Activated naive CD8-positive, alpha-beta T cell treated with anti-CD3 and anti-CD28 coated beads, Interleukin-2, amount 50 U/mL, for 24 hours (primary cell): ENCODE data around the gene CASP5.
"Not testable (repeated sequence)": the region's sequence is repeated elsewhere in the genome, so short reads cannot be mapped to it uniquely, and the experiment has no call there.

Source experiments
- ATAC-seq: fragments of 150-1000 bp; cut with Tn5 transposase; one replicate; pipeline ENCODE4 v1.10.0; 2021
- DNase-seq: peaks from one replicate; pipeline ENCODE4 v3.0.0; 2021
- H3K27ac Mint-ChIP-seq: one replicate; pipeline ENCODE4 v1.8.0; 2021; ENCODE audit warnings: mild to moderate bottlenecking, mixed read lengths
- H3K27me3 Mint-ChIP-seq: one replicate; pipeline ENCODE4 v1.8.0; 2021; ENCODE audit warnings: mixed read lengths
- H3K36me3 Mint-ChIP-seq: one replicate; pipeline ENCODE4 v1.8.0; 2021; ENCODE audit warnings: low read depth, mixed read lengths
- H3K4me1 Mint-ChIP-seq: one replicate; pipeline ENCODE4 v1.8.0; 2021; ENCODE audit warnings: mixed read lengths
- H3K4me3 Mint-ChIP-seq: one replicate; pipeline ENCODE4 v1.8.0; 2021; ENCODE audit warnings: mild to moderate bottlenecking, moderate library complexity, mixed read lengths
- H3K9me3 Mint-ChIP-seq: one replicate; pipeline ENCODE4 v1.8.0; 2021; ENCODE audit warnings: mixed read lengths

Gene CASP5

GRCh38 chr11:105003151-105003550, 19.8 kb downstream of the CASP5 start:
- DNase-seq (no peak), ATAC-seq (no peak)
- H3K27ac Mint-ChIP-seq: no peak overlapping the region
- H3K4me3 Mint-ChIP-seq: no peak overlapping the region
- peaks cover 8% of the 10 kb centered on the region for H3K4me1 Mint-ChIP-seq
- H3K36me3 Mint-ChIP-seq: no peaks in the 10 kb centered on the region
- H3K27me3 Mint-ChIP-seq: no peaks in the 10 kb centered on the region
- H3K9me3 Mint-ChIP-seq: no peaks in the 10 kb centered on the region

- ATAC-seq: peak; percentile 52
- DNase-seq: peak; percentile 59
- H3K27ac Mint-ChIP-seq: no peak overlapping the region
- H3K4me3 Mint-ChIP-seq: no peak overlapping the region
- H3K9me3 Mint-ChIP-seq: no peaks in the 10 kb centered on the region
- H3K36me3 Mint-ChIP-seq: no peaks in the 10 kb centered on the region
- H3K27me3 Mint-ChIP-seq: no peaks in the 10 kb centered on the region
- peaks cover 8% of the 10 kb centered on the region for H3K4me1 Mint-ChIP-seq
Measured at GRCh38 chr11:105000797-105001196, 22.2 kb downstream of the CASP5 start.

GRCh38 chr11:105000167-105000566, 22.8 kb downstream of the CASP5 start:
- H3K27ac Mint-ChIP-seq: no peak overlapping the region
- no peak overlapping the region for H3K4me3 Mint-ChIP-seq
- H3K36me3 Mint-ChIP-seq: no peaks in the 10 kb centered on the region
- no peaks in the 10 kb centered on the region for H3K27me3 Mint-ChIP-seq
- no peaks in the 10 kb centered on the region for H3K9me3 Mint-ChIP-seq
- DNase-seq: no peak
- ATAC-seq: no peak
- H3K4me1 Mint-ChIP-seq: peaks cover 8% of the 10 kb centered on the region

DNA sequence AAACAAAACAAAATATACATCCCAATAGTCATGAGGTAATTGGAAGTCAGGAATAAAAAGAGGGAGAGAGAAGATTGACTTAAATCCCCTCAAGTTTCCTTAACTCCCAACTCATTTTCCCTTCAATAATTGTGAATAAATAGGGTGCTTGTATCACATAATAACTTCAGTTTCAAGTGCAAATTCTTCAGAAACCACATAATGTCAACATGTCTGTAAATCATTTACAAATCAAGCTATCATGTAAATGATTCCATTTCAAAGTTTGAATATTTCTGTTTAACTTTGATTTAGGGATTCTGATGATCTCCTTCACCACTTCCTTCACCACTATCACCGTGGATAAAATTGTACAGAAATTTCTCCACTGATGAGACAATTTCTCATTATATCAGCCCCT, 23.2 kb downstream of the CASP5 start:
- ATAC-seq (no peak), DNase-seq (no peak)
- no peak overlapping the region for H3K4me3 Mint-ChIP-seq

GRCh38 chr11:104997288-104997687, 25.7 kb downstream of the CASP5 start:
- no peaks in the 10 kb centered on the region for H3K27me3 Mint-ChIP-seq
- H3K4me3 Mint-ChIP-seq: no peak overlapping the region
- no peaks in the 10 kb centered on the region for H3K9me3 Mint-ChIP-seq
- H3K4me1 Mint-ChIP-seq: peaks cover 8% of the 10 kb centered on the region
- no peak for ATAC-seq
- H3K27ac Mint-ChIP-seq: no peak overlapping the region
- DNase-seq: no peak
- no peaks in the 10 kb centered on the region for H3K36me3 Mint-ChIP-seq

More for the DNA sequence above, 23.2 kb downstream of the CASP5 start:
- H3K4me1 Mint-ChIP-seq: peaks cover 8% of the 10 kb centered on the region
- H3K36me3 Mint-ChIP-seq: no peaks in the 10 kb centered on the region
- H3K27me3 Mint-ChIP-seq: no peaks in the 10 kb centered on the region
- H3K27ac Mint-ChIP-seq: no peak overlapping the region
- no peaks in the 10 kb centered on the region for H3K9me3 Mint-ChIP-seq

GRCh38 chr11:104995001-104995408, 28.0 kb downstream of the CASP5 start:
- no peak overlapping the region for H3K27ac Mint-ChIP-seq
- no peaks in the 10 kb centered on the region for H3K4me1 Mint-ChIP-seq
- no peaks in the 10 kb centered on the region for H3K36me3 Mint-ChIP-seq
- no peaks in the 10 kb centered on the region for H3K27me3 Mint-ChIP-seq
- H3K4me3 Mint-ChIP-seq: no peak overlapping the region
- DNase-seq (no peak), ATAC-seq (no peak)
- H3K9me3 Mint-ChIP-seq: no peaks in the 10 kb centered on the region

DNA sequence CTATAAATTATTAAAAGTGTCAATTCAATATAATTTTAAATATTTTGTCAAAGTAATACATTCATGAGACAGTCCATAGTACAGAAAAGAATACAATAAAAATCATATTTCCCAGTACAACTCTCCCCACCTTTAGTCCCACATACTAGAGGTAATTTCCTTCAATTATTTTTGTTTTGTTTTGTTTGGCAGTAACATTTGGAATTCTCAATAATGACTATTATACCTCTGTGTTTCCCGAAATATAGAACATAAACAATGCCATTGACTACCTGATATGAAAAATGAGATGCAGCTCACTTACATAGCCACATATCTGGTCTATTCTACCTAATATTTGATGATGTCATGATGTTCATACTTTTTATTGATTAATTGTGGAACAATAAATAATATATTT, 30.2 kb downstream of the CASP5 start:
- no peak for ATAC-seq
- no peaks in the 10 kb centered on the region for H3K36me3 Mint-ChIP-seq
- H3K27me3 Mint-ChIP-seq: no peaks in the 10 kb centered on the region
- H3K4me3 Mint-ChIP-seq: no peak overlapping the region
- DNase-seq: no peak
- no peak overlapping the region for H3K27ac Mint-ChIP-seq
- H3K4me1 Mint-ChIP-seq: no peaks in the 10 kb centered on the region
- H3K9me3 Mint-ChIP-seq: peaks cover 7% of the 10 kb centered on the region

- Mint-ChIP-seq H3K36me3 (no peaks in the 10 kb centered on the region), H3K4me1 (no peaks in the 10 kb centered on the region), H3K27ac (no peak overlapping the region), H3K4me3 (no peak overlapping the region), H3K9me3 (peaks cover 15% of the 10 kb centered on the region), H3K27me3 (no peaks in the 10 kb centered on the region)
- no peak for DNase-seq
- no peak for ATAC-seq
Measured at GRCh38 chr11:104991994-104992393, 31.0 kb downstream of the CASP5 start.

GRCh38 chr11:104984808-104985207, 38.2 kb downstream of the CASP5 start:
- ATAC-seq: no peak
- H3K27ac Mint-ChIP-seq: no peak overlapping the region
- H3K9me3 Mint-ChIP-seq: peaks cover 16% of the 10 kb centered on the region
- DNase-seq: no peak
- H3K36me3 Mint-ChIP-seq: no peaks in the 10 kb centered on the region
- no peaks in the 10 kb centered on the region for H3K27me3 Mint-ChIP-seq
- H3K4me3 Mint-ChIP-seq: no peak overlapping the region
- no peaks in the 10 kb centered on the region for H3K4me1 Mint-ChIP-seq

DNA sequence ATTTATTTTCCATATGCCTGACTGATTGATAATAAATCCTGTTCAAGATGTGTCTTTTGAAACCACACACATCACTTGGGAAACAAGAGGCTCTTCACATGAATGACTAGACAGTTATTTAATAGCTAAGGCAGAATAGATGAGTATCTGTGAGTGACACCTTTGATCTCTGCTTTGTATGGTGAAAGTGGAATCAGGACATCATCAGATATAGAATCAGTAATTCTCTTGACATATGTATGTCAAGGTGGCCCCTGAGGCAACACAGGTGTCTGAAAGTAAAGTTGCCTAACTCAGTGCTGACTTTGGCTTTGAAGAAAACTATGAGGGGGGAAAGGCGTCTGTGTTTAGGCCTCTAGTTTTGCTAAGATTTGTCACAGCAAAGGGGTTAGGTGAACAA, 43.1 kb downstream of the CASP5 start:
- no peaks in the 10 kb centered on the region for H3K27me3 Mint-ChIP-seq
- no peaks in the 10 kb centered on the region for H3K36me3 Mint-ChIP-seq
- DNase-seq: no peak
- H3K4me3 Mint-ChIP-seq: no peak overlapping the region
- H3K9me3 Mint-ChIP-seq: peaks cover 2% of the 10 kb centered on the region
- no peak for ATAC-seq
- H3K27ac Mint-ChIP-seq: no peak overlapping the region
- no peaks in the 10 kb centered on the region for H3K4me1 Mint-ChIP-seq

- H3K36me3 Mint-ChIP-seq: peaks cover 1% of the 10 kb centered on the region
- no peak for DNase-seq
- peaks cover 23% of the 10 kb centered on the region for H3K9me3 Mint-ChIP-seq
- no peak for ATAC-seq
- H3K4me1 Mint-ChIP-seq: peaks cover 3% of the 10 kb centered on the region
- no peak overlapping the region for H3K4me3 Mint-ChIP-seq
- H3K27me3 Mint-ChIP-seq: no peaks in the 10 kb centered on the region
- no peak overlapping the region for H3K27ac Mint-ChIP-seq
Measured at GRCh38 chr11:104973616-104974015, 49.4 kb downstream of the CASP5 start.

DNA sequence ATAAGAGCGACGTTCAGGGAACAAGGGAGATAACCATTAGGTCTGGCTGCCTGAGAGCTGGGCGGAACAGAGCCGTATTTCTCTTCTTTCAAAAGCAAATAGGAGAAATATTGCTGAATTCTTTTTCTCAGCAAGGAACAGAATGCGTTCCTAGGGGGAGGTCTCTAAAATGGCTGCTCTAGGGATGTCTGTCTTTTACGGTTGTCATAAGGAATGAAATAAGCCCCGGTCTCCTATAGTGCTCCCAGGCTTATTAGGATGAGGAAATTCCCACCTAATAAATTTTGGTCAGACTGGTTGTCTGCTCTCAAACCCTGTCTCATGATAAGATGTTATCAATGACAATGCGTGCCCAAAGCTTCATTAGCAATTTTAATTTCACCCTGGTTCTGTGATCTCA, 50.0 kb downstream of the CASP5 start:
- H3K36me3 Mint-ChIP-seq, H3K4me3 Mint-ChIP-seq, ATAC-seq, H3K27me3 Mint-ChIP-seq, H3K4me1 Mint-ChIP-seq, H3K27ac Mint-ChIP-seq, DNase-seq: not testable (repeated sequence)
- H3K9me3 Mint-ChIP-seq: peaks cover 23% of the 10 kb centered on the region

DNA sequence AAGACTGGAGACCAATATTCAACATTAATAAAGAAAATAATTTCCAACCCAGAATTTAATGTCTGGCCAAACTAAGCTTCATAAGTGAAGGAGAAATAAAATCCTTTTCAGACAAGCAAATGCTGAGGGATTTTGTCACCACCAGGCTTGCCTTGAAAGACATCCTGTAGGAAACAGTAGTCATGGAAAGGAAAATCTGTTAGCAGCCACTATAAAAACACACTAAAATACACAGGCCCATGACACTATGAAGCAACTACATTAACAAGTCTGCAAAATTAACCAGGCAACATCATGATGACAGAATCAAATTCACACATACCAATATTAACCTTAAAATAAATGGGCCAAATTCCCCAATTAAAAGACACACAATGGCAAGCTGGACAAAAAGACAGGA, 52.2 kb downstream of the CASP5 start:
- no peak overlapping the region for H3K27ac Mint-ChIP-seq
- peaks cover 28% of the 10 kb centered on the region for H3K4me1 Mint-ChIP-seq
- H3K27me3 Mint-ChIP-seq: no peaks in the 10 kb centered on the region
- peaks cover 5% of the 10 kb centered on the region for H3K36me3 Mint-ChIP-seq
- no peak for ATAC-seq
- no peak for DNase-seq
- no peak overlapping the region for H3K4me3 Mint-ChIP-seq
- H3K9me3 Mint-ChIP-seq: peaks cover 23% of the 10 kb centered on the region

GRCh38 chr11:104968856-104969776, 53.9 kb downstream of the CASP5 start:
- ATAC-seq: no peak
- DNase-seq: peak; percentile 10

GRCh38 chr11:104968355-104968855, 54.6 kb downstream of the CASP5 start, which contains the start of gene CASP4:
Gene CASP4, minus strand, starts transcription at chr11:104968574. Its CDS starts 49 bp downstream, at chr11:104968525.
- ATAC-seq: peak; percentile 66
- Mint-ChIP-seq H3K27me3 (no peaks in the 10 kb centered on the region), H3K4me3 (peak within 1 kb of the TSS; percentile 94), H3K36me3 (peaks cover 22% of the 10 kb centered on the region), H3K4me1 (peaks cover 36% of the 10 kb centered on the region), H3K27ac (peak within 1 kb of the TSS; percentile 96), H3K9me3 (peaks cover 12% of the 10 kb centered on the region)
- DNase-seq: no peak

More at GRCh38 chr11:104968856-104969776, 53.9 kb downstream of the CASP5 start:
- H3K36me3 Mint-ChIP-seq: peaks cover 16% of the 10 kb centered on the region
- peaks cover 36% of the 10 kb centered on the region for H3K4me1 Mint-ChIP-seq
- peak overlapping the region; percentile 96 for H3K27ac Mint-ChIP-seq
- peaks cover 14% of the 10 kb centered on the region for H3K9me3 Mint-ChIP-seq
- H3K4me3 Mint-ChIP-seq: peak overlapping the region; percentile 94
- H3K27me3 Mint-ChIP-seq: no peaks in the 10 kb centered on the region
